ENCODE measurements around the gene IFT74.
A peak's percentile ranks its signal among the peaks of the same experiment; 100 is the strongest.

Gene IFT74

GRCh38 chr9:26974927-26975326 is 18.7 kb downstream of the IFT74 start:
- no peak for DNase-seq (ENCODE audit: low read depth)

GRCh38 chr9:26975728-26976707 is 19.8 kb downstream of the IFT74 start:
- no peak for DNase-seq (ENCODE audit: low read depth)

DNA sequence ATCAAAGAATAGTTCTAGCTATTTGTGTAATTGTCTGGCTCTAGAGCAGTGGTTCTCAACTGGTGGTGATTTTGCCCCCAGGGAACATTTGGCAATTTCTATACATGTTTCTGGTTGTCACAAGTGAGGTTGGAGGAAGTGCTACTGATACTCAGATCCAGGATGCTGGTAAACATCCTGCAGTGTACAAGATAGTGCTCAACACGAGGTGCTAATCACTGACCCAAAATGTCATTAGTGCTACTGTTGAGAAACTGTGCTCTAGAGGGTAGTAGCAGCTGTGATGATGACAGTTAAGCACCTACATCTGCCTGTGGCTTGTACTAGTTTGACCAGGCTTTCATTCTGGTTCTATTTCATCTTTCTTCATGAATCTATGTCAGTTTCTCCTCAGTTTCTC is 27.1 kb downstream of the IFT74 start:
- DNase-seq (ENCODE audit: low read depth): no peak

DNA sequence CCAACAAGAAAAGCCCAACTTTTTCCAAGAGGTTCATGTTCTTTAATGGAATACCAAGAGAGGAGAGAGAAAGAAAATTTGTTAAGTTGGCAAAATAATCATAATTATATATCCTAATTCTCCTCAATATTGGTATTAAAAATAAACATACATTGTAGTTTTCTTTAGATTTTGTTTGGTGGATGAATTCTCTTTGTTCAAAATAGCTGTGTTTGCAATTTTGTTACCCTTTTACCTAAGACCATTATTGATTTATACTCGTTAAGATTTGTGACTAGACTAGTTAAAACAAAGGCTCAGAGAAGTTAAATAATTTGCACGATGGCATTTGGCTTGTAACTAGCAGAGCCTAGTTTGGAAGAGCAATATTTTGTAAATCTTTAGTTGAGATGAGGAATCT is 39.6 kb downstream of the IFT74 start:
- no peak for DNase-seq (ENCODE audit: low read depth)

- DNase-seq (ENCODE audit: low read depth): no peak
These were observed 47.3 kb downstream of the IFT74 start for GRCh38 chr9:27003426-27004077.

GRCh38 chr9:27005491-27005890 is 49.3 kb downstream of the IFT74 start, which contains the start of gene LRRC19:
LRRC19 (minus strand) TSS chr9:27005672; CDS start chr9:26999694, 5,978 bp downstream.
- DNase-seq (ENCODE audit: low read depth): no peak

DNA sequence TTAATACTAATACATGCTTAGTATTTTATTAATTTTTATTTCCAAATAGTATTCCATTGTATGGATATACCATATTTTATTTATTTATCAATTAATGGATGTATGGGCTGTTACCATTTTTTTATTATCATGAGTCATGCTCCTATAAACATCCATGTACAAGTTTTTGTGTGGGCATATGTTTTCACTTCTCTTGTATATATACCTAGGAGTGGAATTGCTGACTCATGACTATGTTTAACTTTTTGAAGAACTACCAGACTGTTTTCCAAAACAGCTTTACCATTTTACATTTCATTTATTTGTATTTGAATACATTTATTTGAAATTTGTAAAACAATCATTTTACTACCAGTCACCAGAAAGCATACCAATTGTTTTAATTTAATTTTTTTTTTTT is 63.4 kb downstream of the IFT74 start:
- DNase-seq (ENCODE audit: low read depth): no peak

- DNase-seq (ENCODE audit: low read depth): no peak
These were observed 66.7 kb downstream of the IFT74 start for GRCh38 chr9:27022920-27023319.

DNA sequence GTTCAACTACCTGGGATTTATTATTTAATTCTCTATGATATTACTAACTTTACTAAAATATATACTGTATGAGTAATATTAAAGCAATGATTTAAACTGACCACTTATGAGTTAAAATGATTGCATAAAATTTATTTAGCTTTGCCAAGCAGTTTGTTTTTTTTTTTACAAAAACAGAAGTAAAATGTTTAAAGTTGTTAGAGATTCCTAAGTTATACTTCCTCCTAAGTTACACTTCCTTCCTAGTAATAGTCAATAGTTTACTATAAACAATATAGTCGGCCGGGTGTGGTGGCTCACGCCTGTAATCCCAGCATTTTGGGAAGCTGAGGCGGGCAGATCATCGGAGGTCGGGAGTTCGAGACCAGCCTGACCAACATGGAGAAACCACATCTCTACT is 73.0 kb downstream of the IFT74 start:
- DNase-seq (ENCODE audit: low read depth): no peak

DNA sequence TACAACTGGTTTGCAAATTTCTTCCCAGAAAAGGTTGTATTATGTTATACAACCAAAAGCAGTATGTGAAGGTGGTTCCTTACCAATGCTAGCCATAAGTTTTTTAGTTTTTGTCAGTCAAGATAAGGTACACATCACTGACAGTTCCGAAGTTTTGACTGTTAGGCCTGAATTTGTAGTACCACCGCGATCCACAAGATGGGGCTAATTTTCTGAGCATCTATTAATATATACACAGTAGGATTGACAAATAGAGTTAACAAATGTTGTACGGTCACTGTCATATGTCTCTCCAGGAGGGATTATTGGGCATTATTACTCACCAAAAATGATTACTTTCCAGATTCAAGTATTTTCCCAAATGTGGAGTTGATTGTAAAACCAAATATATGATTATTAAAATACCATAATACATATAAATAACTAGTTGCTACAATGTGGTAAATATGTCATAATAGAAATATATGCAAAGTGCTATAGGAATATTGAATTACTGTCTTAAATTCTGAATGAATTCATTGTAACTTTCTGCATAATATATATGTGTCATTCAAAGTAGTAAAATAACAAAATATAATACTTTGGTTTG is 77.7 kb downstream of the IFT74 start:
- peak; percentile 32 for DNase-seq (ENCODE audit: low read depth)

GRCh38 chr9:27037499-27037898 is 81.3 kb downstream of the IFT74 start:
- DNase-seq (ENCODE audit: low read depth): no peak

DNA sequence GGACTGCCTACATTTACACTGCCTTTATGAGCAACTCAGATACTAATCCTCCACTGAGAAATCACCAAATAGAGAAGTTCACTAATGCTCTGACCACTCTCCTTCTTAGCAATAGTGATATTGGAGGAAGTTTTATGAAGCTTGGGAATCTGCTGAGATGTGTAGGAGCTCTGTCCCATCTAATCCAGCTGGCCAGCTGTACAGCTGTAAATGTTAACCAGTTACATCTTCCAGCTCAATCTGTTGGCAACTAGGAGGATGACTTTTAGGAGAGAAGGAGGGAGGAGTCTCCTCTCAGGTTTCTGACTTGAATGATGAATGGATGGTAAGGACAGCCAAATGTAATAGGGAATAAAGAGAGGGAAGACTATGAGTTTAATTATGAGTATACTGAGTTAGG is 85.5 kb downstream of the IFT74 start:
- no peak for DNase-seq (ENCODE audit: low read depth)

DNA sequence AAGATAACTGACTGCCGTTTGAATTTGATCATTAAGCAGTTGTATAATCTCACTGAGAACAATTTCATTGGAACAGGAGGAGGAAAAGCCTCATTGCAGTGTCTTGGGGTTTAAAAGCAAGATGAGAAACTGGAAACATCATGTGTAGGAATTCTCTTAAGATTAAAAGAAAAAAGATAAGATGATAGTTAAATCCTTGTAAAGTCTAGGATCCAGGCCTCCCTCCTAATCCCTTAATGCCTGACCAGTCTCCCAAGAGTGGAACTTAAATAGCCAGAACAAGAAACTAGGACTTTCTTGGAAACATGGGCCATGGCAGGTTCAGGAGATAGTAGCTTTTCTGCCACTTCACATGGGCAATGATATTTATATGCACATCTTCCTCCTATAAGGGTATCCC is 86.3 kb downstream of the IFT74 start:
- DNase-seq (ENCODE audit: low read depth): no peak

DNA sequence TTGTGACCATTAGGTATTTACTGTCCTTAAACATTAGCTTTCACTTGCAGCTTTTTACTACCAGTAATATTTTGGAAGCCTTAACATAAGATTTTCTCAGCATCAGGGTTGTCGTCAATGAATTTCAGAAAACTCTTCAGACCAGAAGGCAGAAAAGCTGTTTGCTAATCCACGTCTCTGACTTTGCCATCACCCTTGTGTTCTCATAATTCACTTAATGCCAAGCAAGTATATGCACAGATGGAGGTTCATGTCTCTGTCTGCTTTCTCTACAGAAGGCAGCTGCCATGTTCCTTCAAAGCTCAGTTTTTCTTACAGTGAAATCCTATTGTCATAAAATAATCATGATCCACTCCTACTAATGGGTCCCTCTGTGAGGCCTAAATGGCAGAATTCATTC is 87.0 kb downstream of the IFT74 start:
- no peak for DNase-seq (ENCODE audit: low read depth)

- no peak for DNase-seq (ENCODE audit: low read depth)
These were observed 90.9 kb downstream of the IFT74 start for GRCh38 chr9:27047136-27047535.

DNA sequence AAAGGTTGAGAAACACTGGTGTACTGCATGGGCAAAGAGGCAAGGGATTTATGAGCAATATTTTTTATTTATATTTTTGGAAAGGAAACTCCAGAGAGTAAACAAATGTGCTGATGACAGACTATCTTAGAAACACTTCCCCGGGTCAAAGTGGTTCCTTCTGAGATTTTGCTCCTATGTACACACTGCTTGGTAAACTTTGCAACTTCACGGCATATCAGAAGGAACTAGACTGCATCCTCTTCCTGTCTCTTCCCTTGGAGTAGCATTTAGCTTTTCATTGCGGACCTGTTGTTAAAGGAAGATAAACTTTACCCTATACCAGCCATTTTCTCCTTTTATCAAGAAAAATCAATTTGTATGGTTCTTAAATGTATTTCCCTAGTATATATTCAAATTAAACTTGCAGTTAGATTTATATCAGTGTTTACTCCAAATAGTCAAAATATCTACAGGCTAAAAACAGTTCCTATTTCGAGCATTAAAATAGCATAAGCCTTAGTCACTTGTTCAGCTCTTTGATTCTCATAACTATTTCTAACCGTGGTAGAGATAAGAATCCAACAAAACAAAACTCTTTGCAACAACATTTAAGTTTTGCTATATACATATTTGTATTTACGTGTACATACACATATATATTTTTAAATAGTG is 97.3 kb downstream of the IFT74 start:
- no peak for DNase-seq (ENCODE audit: low read depth)

GRCh38 chr9:27054125-27054524 is 97.9 kb downstream of the IFT74 start:
- DNase-seq (ENCODE audit: low read depth): no peak

GRCh38 chr9:27054841-27055240 is 98.6 kb downstream of the IFT74 start:
- no peak for DNase-seq (ENCODE audit: low read depth)

DNA sequence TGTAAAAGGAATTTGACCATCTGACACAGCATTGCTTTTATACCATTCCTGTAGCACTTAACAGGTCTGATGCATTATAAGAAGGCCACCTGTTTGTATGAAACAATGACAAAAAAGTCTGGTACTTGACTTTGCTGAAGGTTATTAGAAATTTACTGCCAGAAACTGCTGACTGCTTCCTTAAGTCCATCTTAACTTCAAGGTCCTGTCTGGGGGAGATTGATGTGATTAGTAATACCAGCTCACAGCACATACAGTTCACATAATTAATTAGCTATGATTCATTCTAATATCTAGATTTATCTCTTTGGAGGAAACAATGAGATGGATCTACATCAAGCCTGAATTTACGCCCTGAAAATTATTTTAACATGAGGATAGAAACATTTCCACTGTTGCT is 103.2 kb downstream of the IFT74 start:
- no peak for DNase-seq (ENCODE audit: low read depth)

- DNase-seq (ENCODE audit: low read depth): no peak
These were observed 103.7 kb downstream of the IFT74 start for GRCh38 chr9:27059907-27060306.

DNA sequence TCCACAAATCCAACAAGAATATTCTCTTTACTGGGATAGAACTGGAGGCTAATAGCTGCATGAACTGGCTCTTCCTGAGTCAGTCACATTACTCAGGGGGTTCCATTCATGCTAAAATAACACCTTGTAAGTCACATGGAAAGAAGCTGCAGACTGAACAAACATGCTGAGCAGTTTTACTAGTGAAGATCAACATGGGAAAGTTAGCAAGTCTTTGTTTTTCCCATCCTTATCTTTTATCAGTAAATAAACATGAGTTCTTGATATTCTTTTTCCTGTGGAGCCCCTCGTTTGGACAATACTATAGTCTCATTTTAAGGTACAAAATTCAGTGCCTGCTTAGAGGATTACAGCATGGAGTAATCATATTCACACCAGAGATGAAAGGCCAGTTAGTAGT is 109.1 kb downstream of the IFT74 start:
- no peak for DNase-seq (ENCODE audit: low read depth)

All from stimulated activated CD8-positive, alpha-beta memory T cell treated with anti-CD3 and anti-CD28 coated beads, Interleukin-4, amount 100 ng/mL, for 24 hours (primary cell).